B cell (primary cell): Measurements from ENCODE around the gene TECTA. TPM values are rescaled to one million over a fixed set of nuclear protein-coding genes. Genes with fewer than 3 reads are reported as not detected.
A peak's percentile ranks its signal among the peaks of the same experiment; 100 is the strongest.

ENCODE experiments used
- ATAC-seq: fragments of 200-7000 bp; cut with Tn5 transposase; one replicate; pipeline ENCODE4 v1.10.0; 2021; ENCODE audit warnings: low read depth, mild to moderate bottlenecking, moderate number of reproducible peaks, moderate library complexity
- CTCF ChIA-PET: fragments of 350-600 bp; sonication (Branson Sonifier 250); formaldehyde crosslinking; loops from one replicate; lab custom pipeline; 2021; ENCODE audit warnings: antibody characterized with exemption, inconsistent platforms; lab: Charles Lee
- POLR2A ChIA-PET: fragments of 350-600 bp; sonication (Branson Sonifier 250); formaldehyde crosslinking; loops from one replicate; lab custom pipeline; 2021; ENCODE audit warnings: antibody characterized with exemption; lab: Charles Lee
- DNase-seq: peaks from one replicate; pipeline ENCODE4 v3.0.0; 2013
- H2AFZ ChIP-seq: 2 replicates; pipeline ENCODE4 v1.6.1; 2012; ENCODE audit warnings: mild to moderate bottlenecking, low read depth, low read length; ENCODE audit not compliant: insufficient read depth, poor library complexity, severe bottlenecking
- H3K27ac ChIP-seq, 2 donors: 1 replicate in 1 of 2; 2 replicates in 1 of 2; pipeline ENCODE4 v1.5.1; 2012 to 2013; ENCODE audit warnings: low read length in 2 of 2, mild to moderate bottlenecking in 2 of 2, moderate library complexity in 1 of 2
- H3K27me3 ChIP-seq, 4 experiments: fragments of 200-600 bp in 1 of 4; sonication (generic) in 1 of 4; replicated peaks in 1 of 4; 1 replicate in 2 of 4; 2 replicates in 2 of 4; pipeline versions ENCODE4 v1.6.1 to v1.7.0; 2013 to 2016; ENCODE audit warnings: low read length in 3 of 4, mild to moderate bottlenecking in 2 of 4, mixed read lengths in 1 of 4, moderate library complexity in 1 of 4; ENCODE audit not compliant: insufficient read depth in 4 of 4, control insufficient read depth in 3 of 4; ENCODE audit errors: control extremely low read depth in 1 of 4
- H3K36me3 ChIP-seq, 2 experiments: replicated peaks in 1 of 2; 1 replicate in 1 of 2; 2 replicates in 1 of 2; pipeline versions ENCODE4 v1.6.1 to v1.7.1; 2013; ENCODE audit warnings: low read length in 1 of 2; ENCODE audit not compliant: insufficient read depth in 2 of 2, control insufficient read depth in 1 of 2; ENCODE audit errors: control extremely low read depth in 1 of 2, extremely low read depth in 1 of 2
- H3K4me1 ChIP-seq, 2 donors: fragments of 200-600 bp in 1 of 2; sonication (generic) in 1 of 2; 1 replicate in 1 of 2; 2 replicates in 1 of 2; pipeline versions ENCODE4 v1.5.1 to v1.6.1; 2013 to 2017; ENCODE audit warnings: low read length in 2 of 2; ENCODE audit not compliant: control insufficient read depth in 2 of 2, insufficient read depth in 2 of 2
- H3K4me2 ChIP-seq: replicated peaks from 2 replicates; pipeline ENCODE3; 2012; ENCODE audit warnings: mild to moderate bottlenecking, low read depth, low read length; ENCODE audit not compliant: poor library complexity, severe bottlenecking
- H3K4me3 ChIP-seq, 5 experiments: fragments of 200-600 bp in 1 of 5; sonication (generic) in 1 of 5; 1 replicate in 3 of 5; 2 replicates in 2 of 5; pipeline versions ENCODE4 v1.5.1 to v1.7.0; 2011 to 2016; ENCODE audit warnings: low read length in 4 of 5, mild to moderate bottlenecking in 4 of 5, low read depth in 2 of 5, control low read depth in 1 of 5, moderate library complexity in 1 of 5; ENCODE audit not compliant: insufficient read depth in 1 of 5; ENCODE audit errors: control extremely low read depth in 1 of 5, extremely low read depth in 1 of 5
- H3K79me2 ChIP-seq: fragments of 200-600 bp; sonication (generic); one replicate; pipeline ENCODE4 v1.6.0; 2016; ENCODE audit warnings: low read length; ENCODE audit not compliant: control insufficient read depth, insufficient read depth
- H3K9ac ChIP-seq: fragments of 200-600 bp; sonication (generic); 2 replicates; pipeline ENCODE4 v1.6.1; 2017; ENCODE audit warnings: mild to moderate bottlenecking, low read length, moderate library complexity
- H3K9me3 ChIP-seq, 3 donors: one replicate each; pipeline versions ENCODE4 v1.6.1 to v1.7.1; 2013; ENCODE audit warnings: low read length in 2 of 3; ENCODE audit not compliant: control insufficient read depth in 2 of 3, insufficient read depth in 1 of 3; ENCODE audit errors: control extremely low read depth in 1 of 3
- H4K20me1 ChIP-seq: 2 replicates; pipeline ENCODE4 v1.6.0; 2012; ENCODE audit warnings: mild to moderate bottlenecking, low read length; ENCODE audit not compliant: insufficient read depth, control insufficient read depth, poor library complexity, severe bottlenecking
- H3K27ac Mint-ChIP-seq: one replicate; pipeline ENCODE4 v1.8.0; 2021; ENCODE audit warnings: mixed read lengths
- H3K27me3 Mint-ChIP-seq: one replicate; pipeline ENCODE4 v1.8.0; 2021; ENCODE audit warnings: mixed read lengths
- H3K4me1 Mint-ChIP-seq: one replicate; pipeline ENCODE4 v1.8.0; 2021; ENCODE audit warnings: mixed read lengths
- H3K4me3 Mint-ChIP-seq: one replicate; pipeline ENCODE4 v1.8.0; 2021; ENCODE audit warnings: mixed read lengths
- H3K9me3 Mint-ChIP-seq: one replicate; pipeline ENCODE4 v1.8.0; 2022; ENCODE audit warnings: mixed read lengths; ENCODE audit not compliant: insufficient read depth
- CTCF ChIP-seq: fragments of 200-600 bp; IDR thresholded peaks from one replicate; pipeline ENCODE4 v1.8.0; 2022; ENCODE audit warnings: antibody characterized with exemption, mild to moderate bottlenecking
- EZH2 ChIP-seq: IDR thresholded peaks from 2 replicates; pipeline ENCODE4 v1.6.1; 2012; ENCODE audit warnings: borderline replicate concordance, low read depth, mild to moderate bottlenecking, moderate library complexity, low read length; ENCODE audit not compliant: insufficient read depth, poor library complexity, severe bottlenecking
- WGBS: methylation state at CpG from one replicate; pipeline ENCODE4 v1.1.5; 2013; ENCODE audit warnings: missing lambda C conversion rate; ENCODE audit not compliant: insufficient coverage; 5-methylcytosine and 5-hydroxymethylcytosine counted together
- intact Hi-C: fragments of 100-400 bp; cut with micrococcal nuclease; formaldehyde crosslinking; loops from one replicate; pipeline ENCODE4 v1.10.0; 2022
- polyA plus RNA-seq: library from polyadenylated mRNA; depleted of rRNA; stranded (reverse); fragments of >200 nt; gene quantifications from 2 replicates; pipeline ENCODE4 v1.2.3, GENCODE V29; 2012
- total RNA-seq, 2 donors: library from RNA; stranded (reverse); fragments of 120-200 nt in 1 of 2; gene quantifications; 1 replicate in 1 of 2; 2 replicates in 1 of 2; pipeline versions ENCODE4 v1.2.3 to v1.2.4, GENCODE V29; 2013 to 2022

The TECTA gene
- total and polyA plus RNA-seq, 2 donors (not counting 1 experiment from before 2014, with no cell fraction given), result 0.47 to 0.51 TPM

GRCh38 chr11:121070951-121071845 lies 29.8 kb upstream of the TECTA start:
- CTCF ChIA-PET, result no interaction called here
- Mint-ChIP-seq H3K4me1 (peaks cover 10% of the 10 kb centered on the region), H3K27me3 (no peaks in the 10 kb centered on the region), H3K4me3 (no peak overlapping the region), H3K9me3 (no peaks in the 10 kb centered on the region), H3K27ac (no peak overlapping the region)
- ATAC-seq (no peak), DNase-seq (no peak)
- H3K27ac ChIP-seq, result peak overlapping the region in 1 of 2 donors; percentile 9
- no peak overlapping the region for H3K4me3 ChIP-seq
- intact Hi-C loops, result no loop called here
- no peaks in the 10 kb centered on the region for H4K20me1 ChIP-seq
- no peak overlapping the region for H3K4me2 ChIP-seq
- H3K4me1 ChIP-seq, result no peaks in the 10 kb centered on the region
- POLR2A ChIA-PET, result no interaction called here
- no peak overlapping the region for H2AFZ ChIP-seq
- 100% methylated on average over 1 of the region's 2 CpGs for WGBS
- TF ChIP-seq CTCF (no peak), EZH2 (no peak)
- no peaks in the 10 kb centered on the region for H3K27me3 ChIP-seq
- no peaks in the 10 kb centered on the region for H3K9me3 ChIP-seq
- no peaks in the 10 kb centered on the region for H3K79me2 ChIP-seq
- H3K36me3 ChIP-seq, result peaks cover 6 to 8% of the 10 kb centered on the region in 2 experiments
- H3K9ac ChIP-seq, result no peak overlapping the region

- H3K36me3 ChIP-seq, result peaks cover 6% of the 10 kb centered on the region in 2 experiments
- no peaks in the 10 kb centered on the region for H3K9me3 Mint-ChIP-seq
- H3K4me3 Mint-ChIP-seq, result no peak overlapping the region
- no peaks in the 10 kb centered on the region for H3K79me2 ChIP-seq
- ATAC-seq (no peak), DNase-seq (no peak)
- no peaks in the 10 kb centered on the region for H3K4me1 ChIP-seq
- POLR2A ChIA-PET, result no interaction called here
- no peak for TF ChIP-seq EZH2
- no peak for TF ChIP-seq CTCF
- H3K4me2 ChIP-seq, result no peak overlapping the region
- 98% methylated on average over 4 of the region's 5 CpGs for WGBS
- H3K4me3 ChIP-seq, result no peak overlapping the region
- no peaks in the 10 kb centered on the region for H4K20me1 ChIP-seq
- intact Hi-C loops, result no loop called here
- H3K27me3 Mint-ChIP-seq, result no peaks in the 10 kb centered on the region
- CTCF ChIA-PET, result no interaction called here
- peaks cover 10% of the 10 kb centered on the region for H3K4me1 Mint-ChIP-seq
- no peaks in the 10 kb centered on the region for H3K27me3 ChIP-seq
- no peaks in the 10 kb centered on the region for H3K9me3 ChIP-seq
- no peak overlapping the region for H3K9ac ChIP-seq
- no peak overlapping the region for H2AFZ ChIP-seq
- H3K27ac ChIP-seq, result no peak overlapping the region
- H3K27ac Mint-ChIP-seq, result no peak overlapping the region
Observed at GRCh38 chr11:121071846-121072450, 29.1 kb upstream of the TECTA start.
